GM23338 (cell line): ENCODE results near the gene KLRC1. TPM values are rescaled to one million over a fixed set of nuclear protein-coding genes. Genes with fewer than 3 reads are reported as not detected.
A peak's percentile ranks its signal among the peaks of the same experiment; 100 is the strongest.
"Not testable (repeated sequence)": the region's sequence is repeated elsewhere in the genome, so short reads cannot be mapped to it uniquely, and the experiment has no call there.

Source experiments
- ATAC-seq: fragments of 200-7000 bp; cut with Tn5 transposase; 3 replicates; pipeline ENCODE4 v1.9.1; 2020
- DNase-seq: peaks from one replicate; pipeline ENCODE4 v3.0.0-alpha.2; 2015; ENCODE audit warnings: low spot score
- H2AFZ ChIP-seq: fragments of 200-600 bp; sonication (generic); 2 replicates; pipeline ENCODE4 v1.8.0; 2016; ENCODE audit warnings: antibody characterized with exemption, mild to moderate bottlenecking, moderate library complexity
- H3F3A ChIP-seq: fragments of 200-600 bp; sonication (generic); replicated peaks from 2 replicates; pipeline ENCODE4 v1.8.0; 2017; ENCODE audit warnings: antibody characterized with exemption, mixed run types, low read depth
- H3K27ac ChIP-seq: fragments of 200-600 bp; sonication (generic); 2 replicates; pipeline ENCODE4 v1.6.1; 2016; ENCODE audit warnings: low read depth
- H3K27me3 ChIP-seq: fragments of 200-600 bp; sonication (generic); 2 replicates; pipeline ENCODE4 v1.8.0; 2016; ENCODE audit warnings: mild to moderate bottlenecking, mixed run types, moderate library complexity; ENCODE audit not compliant: insufficient read depth
- H3K36me3 ChIP-seq: fragments of 200-600 bp; sonication (generic); 2 replicates; pipeline ENCODE4 v1.8.0; 2016; ENCODE audit warnings: mild to moderate bottlenecking; ENCODE audit not compliant: insufficient read depth
- H3K4me1 ChIP-seq: fragments of 200-600 bp; sonication (generic); 2 replicates; pipeline ENCODE4 v1.8.0; 2016; ENCODE audit warnings: mild to moderate bottlenecking, moderate library complexity; ENCODE audit not compliant: insufficient read depth
- H3K4me2 ChIP-seq: fragments of 200-600 bp; sonication (generic); 2 replicates; pipeline ENCODE4 v1.7.1; 2017; ENCODE audit warnings: mixed run types
- H3K4me3 ChIP-seq: fragments of 200-600 bp; sonication (generic); 2 replicates; pipeline ENCODE4 v1.6.1; 2016; ENCODE audit warnings: mixed run types
- H3K79me2 ChIP-seq: fragments of 200-600 bp; sonication (generic); replicated peaks from 2 replicates; pipeline ENCODE4 v1.8.0; 2017; ENCODE audit warnings: mild to moderate bottlenecking; ENCODE audit not compliant: insufficient read depth
- H3K9me2 ChIP-seq: fragments of 200-600 bp; sonication (generic); 2 replicates; pipeline ENCODE4 v1.8.0; 2017; ENCODE audit not compliant: insufficient read depth
- H4K20me1 ChIP-seq: fragments of 200-600 bp; sonication (generic); replicated peaks from 2 replicates; pipeline ENCODE4 v1.8.0; 2017; ENCODE audit warnings: mild to moderate bottlenecking; ENCODE audit not compliant: insufficient read depth
- H3K27ac Mint-ChIP-seq: 2 replicates; pipeline ENCODE4 v1.8.0; 2020; ENCODE audit warnings: inconsistent platforms, mild to moderate bottlenecking, moderate library complexity, mixed read lengths
- H3K27me3 Mint-ChIP-seq: 3 replicates; pipeline ENCODE4 v1.8.0; 2022; ENCODE audit warnings: low read depth, mild to moderate bottlenecking, moderate library complexity, mixed read lengths, inconsistent platforms; ENCODE audit not compliant: insufficient read depth, poor library complexity
- H3K36me3 Mint-ChIP-seq: 3 replicates; pipeline ENCODE4 v1.8.0; 2021; ENCODE audit warnings: low read depth, mild to moderate bottlenecking, inconsistent platforms, moderate library complexity, mixed read lengths
- H3K4me1 Mint-ChIP-seq: 3 replicates; pipeline ENCODE4 v1.8.0; 2020; ENCODE audit warnings: mild to moderate bottlenecking, inconsistent platforms, mixed read lengths
- H3K4me3 Mint-ChIP-seq: 3 replicates; pipeline ENCODE4 v1.8.0; 2021; ENCODE audit warnings: moderate library complexity, mild to moderate bottlenecking, inconsistent platforms, mixed read lengths
- H3K9me3 Mint-ChIP-seq: 3 replicates; pipeline ENCODE4 v1.8.0; 2020; ENCODE audit warnings: moderate library complexity, mild to moderate bottlenecking, inconsistent platforms, mixed read lengths
- polyA plus RNA-seq: library from polyadenylated mRNA; unstranded; fragments of >200 nt; fragmentation: Nextera tagmentation; extraction: Ambion mirVana; gene quantifications from 2 replicates; pipeline ENCODE4 v1.2.1, GENCODE V29; 2016
- total RNA-seq: library from RNA; depleted of rRNA; stranded (reverse); fragments of >200 nt; shearing (Covaris generic); gene quantifications from 2 replicates; pipeline ENCODE4 v1.2.3, GENCODE V29; 2014

KLRC1 gene
- total and polyA plus RNA-seq, 2 experiments from 2014 or later, result not detected

GRCh38 chr12:10437601-10438000 lies 15.6 kb downstream of the KLRC1 start:
- H3K4me3 ChIP-seq, H3K9me2 ChIP-seq, H3K36me3 ChIP-seq, H3K27me3 ChIP-seq, H3K4me2 ChIP-seq, H3K27me3 Mint-ChIP-seq, H3K36me3 Mint-ChIP-seq, H3K27ac Mint-ChIP-seq, H3K27ac ChIP-seq, H3K9me3 Mint-ChIP-seq, H2AFZ ChIP-seq, H4K20me1 ChIP-seq, DNase-seq, H3K4me1 ChIP-seq, H3K79me2 ChIP-seq, H3F3A ChIP-seq, H3K4me1 Mint-ChIP-seq, H3K4me3 Mint-ChIP-seq: not testable (repeated sequence)
- peak; percentile 56 for ATAC-seq

DNA sequence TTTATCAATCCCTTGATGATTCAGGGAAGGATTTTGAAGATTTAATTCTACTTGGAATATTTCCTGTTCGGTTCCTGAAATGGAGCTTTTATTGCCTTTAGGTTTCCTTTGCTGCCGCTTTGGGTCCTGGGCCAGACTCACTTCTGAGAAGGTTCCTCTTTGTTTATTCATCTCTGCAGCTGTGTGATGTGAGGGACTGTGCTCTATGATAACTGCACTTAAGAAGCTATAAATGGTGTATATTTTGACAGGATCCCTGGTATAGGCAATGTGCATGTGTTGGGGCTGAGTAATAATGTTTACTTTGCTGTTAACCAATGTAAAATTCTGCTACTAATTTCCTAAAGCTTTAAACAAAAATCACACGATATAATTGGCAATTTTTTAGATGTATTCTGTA lies 17.4 kb downstream of the KLRC1 start, which contains the start of gene KLRC2:
Gene KLRC2 (minus strand): TSS at position 195 of the 400 bp plus-strand sequence. CDS start 24 bp downstream, at position 171.
- not testable (repeated sequence) for DNase-seq, H3K4me1 Mint-ChIP-seq, H2AFZ ChIP-seq, H3K27ac ChIP-seq, H3K27me3 ChIP-seq, H3K27me3 Mint-ChIP-seq, H4K20me1 ChIP-seq, H3K36me3 Mint-ChIP-seq, H3K4me3 ChIP-seq, ATAC-seq, H3K4me1 ChIP-seq, H3K79me2 ChIP-seq, H3F3A ChIP-seq, H3K27ac Mint-ChIP-seq, H3K4me3 Mint-ChIP-seq, H3K9me2 ChIP-seq, H3K4me2 ChIP-seq, H3K36me3 ChIP-seq, H3K9me3 Mint-ChIP-seq

DNA sequence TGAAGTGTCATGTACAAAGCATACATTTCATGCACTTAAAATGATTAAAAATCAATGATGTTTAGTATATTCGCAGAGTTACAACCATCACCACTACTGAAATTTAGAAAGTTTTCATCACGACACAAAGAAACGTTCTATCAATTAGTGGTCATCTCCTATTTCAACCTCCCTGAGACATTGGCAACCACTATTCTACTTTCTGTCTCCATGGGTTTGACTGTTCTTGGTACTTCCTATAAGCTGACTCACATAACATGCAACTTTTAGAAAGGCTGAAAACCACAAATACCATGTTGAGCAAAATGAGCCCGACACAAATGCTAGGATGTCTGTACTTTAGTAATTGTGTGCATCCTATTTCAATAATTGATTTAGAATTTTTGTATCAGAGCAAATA lies 22.6 kb downstream of the KLRC1 start:
- H3K27ac Mint-ChIP-seq, H3K27ac ChIP-seq, H3K27me3 Mint-ChIP-seq, H3K79me2 ChIP-seq, H3K36me3 Mint-ChIP-seq, ATAC-seq, H3F3A ChIP-seq, H3K4me1 Mint-ChIP-seq, H3K9me2 ChIP-seq, H3K27me3 ChIP-seq, H3K4me3 Mint-ChIP-seq, H3K9me3 Mint-ChIP-seq, H4K20me1 ChIP-seq, H3K4me1 ChIP-seq, DNase-seq, H3K4me2 ChIP-seq, H3K36me3 ChIP-seq, H2AFZ ChIP-seq, H3K4me3 ChIP-seq: not testable (repeated sequence)

DNA sequence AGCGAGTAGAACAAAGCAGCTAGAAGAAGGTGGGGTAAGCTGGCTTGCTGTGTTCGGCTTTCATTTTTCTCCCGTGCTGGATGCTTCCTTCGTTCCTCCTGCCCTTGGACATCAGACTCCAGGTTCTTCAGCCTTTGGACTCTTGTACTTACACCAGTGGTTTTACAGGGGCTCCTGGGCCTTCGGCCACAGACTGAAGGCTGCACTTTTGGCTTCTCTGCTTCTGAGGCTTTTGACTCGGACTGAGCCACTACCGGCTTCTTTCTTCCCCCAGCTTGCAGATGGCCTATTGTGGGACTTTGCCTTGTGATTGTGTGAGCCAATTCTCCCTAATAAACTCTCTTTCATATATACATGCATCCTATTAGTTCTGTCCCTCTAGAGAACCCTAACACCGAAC lies 27.2 kb downstream of the KLRC1 start:
- peak overlapping the region; percentile 56; the same call in 1 of the 2 replicates for H2AFZ ChIP-seq
- H3K79me2 ChIP-seq, H3K36me3 Mint-ChIP-seq, H3K27ac Mint-ChIP-seq, H3K4me1 Mint-ChIP-seq, H3K9me3 Mint-ChIP-seq, H3K27me3 ChIP-seq, H3K27ac ChIP-seq, H3K36me3 ChIP-seq, H4K20me1 ChIP-seq, H3F3A ChIP-seq, H3K4me3 ChIP-seq, H3K27me3 Mint-ChIP-seq, H3K9me2 ChIP-seq, DNase-seq, H3K4me1 ChIP-seq, H3K4me3 Mint-ChIP-seq, H3K4me2 ChIP-seq, ATAC-seq: not testable (repeated sequence)

DNA sequence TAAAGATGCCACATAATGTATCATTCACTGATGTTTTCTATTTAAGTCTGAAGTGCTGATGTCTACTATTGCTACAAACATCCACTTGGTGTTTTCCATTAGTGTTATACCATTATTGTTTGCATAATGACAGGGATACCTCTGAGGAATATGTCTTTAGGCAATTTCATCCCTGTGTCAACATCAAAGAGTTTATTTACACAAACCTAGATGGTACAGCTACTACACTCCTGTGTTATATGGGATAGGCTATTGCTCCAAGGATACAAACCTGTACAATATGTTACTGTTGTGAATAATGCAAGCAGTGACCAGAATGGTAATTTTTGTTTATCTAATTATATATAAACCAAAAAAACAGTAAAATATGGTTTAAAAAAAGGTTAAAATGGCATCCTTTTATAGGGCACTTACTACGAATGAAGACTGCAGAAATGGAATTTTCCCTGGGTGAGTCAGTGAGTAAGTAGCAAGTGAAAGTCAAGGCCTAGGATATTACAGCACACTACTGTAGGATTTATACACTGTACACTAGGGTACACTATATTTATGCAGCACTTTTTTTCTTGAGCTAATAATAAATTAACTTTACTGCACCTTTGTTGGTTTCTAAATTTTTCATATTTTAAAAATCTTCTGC lies 28.8 kb downstream of the KLRC1 start:
- not testable (repeated sequence) for H3K4me3 ChIP-seq, H3F3A ChIP-seq, H3K27me3 Mint-ChIP-seq, H3K36me3 ChIP-seq, H3K9me2 ChIP-seq, H4K20me1 ChIP-seq, ATAC-seq, H3K9me3 Mint-ChIP-seq, H3K4me2 ChIP-seq, DNase-seq, H3K36me3 Mint-ChIP-seq, H3K4me1 ChIP-seq, H3K79me2 ChIP-seq, H3K4me1 Mint-ChIP-seq, H3K27ac ChIP-seq, H3K27ac Mint-ChIP-seq, H3K4me3 Mint-ChIP-seq, H3K27me3 ChIP-seq, H2AFZ ChIP-seq

DNA sequence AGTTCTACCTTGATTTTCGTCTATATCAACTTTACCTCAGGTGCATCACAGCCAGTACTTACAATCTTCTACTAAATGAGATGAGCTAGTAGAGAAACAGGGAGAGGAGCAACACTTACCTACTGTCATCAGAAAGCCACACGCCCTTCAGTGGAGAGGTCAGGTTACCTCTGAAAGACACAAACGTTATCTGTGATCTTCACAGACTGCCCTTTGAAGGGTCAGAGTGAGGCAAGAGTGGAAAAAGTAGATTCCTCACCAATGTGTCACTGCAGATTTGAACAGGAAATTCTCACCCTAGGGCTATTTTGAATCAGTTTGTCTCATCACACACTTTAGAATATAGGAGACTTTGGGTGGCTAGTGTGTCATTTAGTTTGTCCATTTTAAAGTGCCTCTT lies 31.0 kb downstream of the KLRC1 start:
- not testable (repeated sequence) for H3K4me3 Mint-ChIP-seq, H4K20me1 ChIP-seq, H3K4me2 ChIP-seq, H3K9me2 ChIP-seq, H3K9me3 Mint-ChIP-seq, H3K27ac ChIP-seq, H3K27me3 ChIP-seq, H3K27ac Mint-ChIP-seq, H3K36me3 Mint-ChIP-seq, H3K36me3 ChIP-seq, H2AFZ ChIP-seq, DNase-seq, H3K4me1 ChIP-seq, H3K4me3 ChIP-seq, H3K79me2 ChIP-seq, H3K4me1 Mint-ChIP-seq, H3K27me3 Mint-ChIP-seq, H3F3A ChIP-seq
- peak; percentile 73 for ATAC-seq

GRCh38 chr12:10420334-10420733 lies 32.8 kb downstream of the KLRC1 start, which contains the start of gene KLRC3:
KLRC3 (minus strand) TSS chr12:10420595; CDS start chr12:10420550, 45 bp downstream.
- not testable (repeated sequence) for H3K36me3 Mint-ChIP-seq, H3K27ac ChIP-seq, DNase-seq, H3K27ac Mint-ChIP-seq, H3K4me3 ChIP-seq, H3K4me1 Mint-ChIP-seq, H3K79me2 ChIP-seq, H4K20me1 ChIP-seq, H3K36me3 ChIP-seq, H3K9me3 Mint-ChIP-seq, H3K4me1 ChIP-seq, H3K9me2 ChIP-seq, H3K4me3 Mint-ChIP-seq, ATAC-seq, H3K27me3 Mint-ChIP-seq, H3K27me3 ChIP-seq, H3K4me2 ChIP-seq, H2AFZ ChIP-seq, H3F3A ChIP-seq
